Ecto neural progenitor cell (in vitro differentiated cells): ENCODE data around the gene HLX.

Experiments used
- DNase-seq: peaks from one replicate; pipeline ENCODE4 v3.0.0-alpha.2; 2018; ENCODE audit warnings: low spot score

The HLX gene

DNA sequence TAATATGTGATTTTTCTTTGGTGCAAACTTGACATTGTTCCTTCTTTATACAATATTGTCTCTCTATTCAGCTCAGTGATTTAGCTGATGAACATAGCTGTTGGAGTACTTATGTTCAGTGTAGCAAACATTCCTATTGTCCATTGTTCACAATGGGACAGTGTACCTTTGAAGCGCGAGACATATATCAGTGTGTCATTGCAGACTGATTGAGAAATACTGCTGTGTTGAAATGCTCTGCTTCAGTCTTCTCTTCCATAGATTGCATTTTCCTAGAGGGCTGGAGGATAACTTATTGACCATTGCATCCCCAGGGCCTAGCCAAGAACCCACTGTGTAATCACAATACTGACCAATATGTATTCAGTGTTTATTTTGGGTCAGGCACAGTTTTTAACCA is 46.5 kb downstream of the HLX start:
- DNase-seq, result no peak

DNA sequence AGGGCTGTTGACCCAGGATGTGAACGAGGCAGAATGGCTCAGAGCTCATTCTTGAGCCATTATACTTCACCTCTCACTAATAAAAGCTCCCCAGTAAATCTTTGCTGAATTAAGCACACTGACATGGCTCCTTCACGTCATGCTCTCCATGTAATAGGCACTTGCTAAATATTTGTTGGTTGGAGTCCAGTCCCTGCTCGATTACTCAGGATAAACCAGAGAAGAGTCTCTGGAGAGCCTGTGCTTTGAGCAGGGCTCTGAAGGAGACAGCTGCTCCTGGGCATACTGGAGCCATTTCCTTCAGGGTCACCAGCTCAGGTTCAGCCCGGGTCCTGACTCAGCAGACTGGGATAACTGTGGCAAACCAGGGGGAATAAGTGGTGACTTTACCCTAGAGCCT is 46.9 kb downstream of the HLX start:
- no peak for DNase-seq

DNA sequence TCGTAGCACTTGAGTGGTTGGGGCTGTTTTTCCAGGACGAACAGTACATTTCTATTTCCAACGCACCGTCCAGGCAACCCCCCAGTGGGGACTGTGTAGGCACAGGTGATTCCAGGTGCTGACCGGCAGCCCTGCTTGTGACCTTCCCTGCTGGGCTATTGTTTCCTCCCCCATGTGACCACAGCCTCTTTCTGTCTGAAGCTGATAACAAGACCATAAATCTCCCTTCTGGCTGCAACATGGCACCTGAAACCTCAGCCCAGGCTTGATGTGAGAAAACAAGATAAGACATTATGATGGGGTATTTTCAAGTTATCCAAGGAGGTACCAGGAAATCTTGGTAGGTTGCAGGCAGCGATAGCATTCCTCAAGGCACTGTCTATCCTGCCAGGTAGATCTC is 48.2 kb downstream of the HLX start:
- DNase-seq, result no peak

DNA sequence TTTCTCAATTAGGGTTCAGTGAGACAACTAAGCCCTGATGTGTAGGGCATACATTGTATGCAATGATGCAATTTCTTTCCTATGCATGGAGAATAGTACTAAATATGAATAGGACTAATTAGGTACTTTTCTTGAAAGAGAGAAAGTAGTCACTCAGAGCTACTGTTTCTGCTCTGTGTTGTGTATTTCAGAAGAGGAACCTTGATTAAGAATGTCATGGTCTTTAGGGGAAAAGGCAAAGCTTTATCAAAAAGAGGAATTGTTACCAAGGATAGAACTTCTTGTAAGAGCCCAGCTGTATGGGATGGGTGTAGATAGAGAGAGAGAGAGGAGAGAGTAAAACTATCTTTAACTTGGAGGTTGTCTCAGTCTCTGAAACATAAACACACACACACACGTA is 49.1 kb downstream of the HLX start:
- no peak for DNase-seq

DNA sequence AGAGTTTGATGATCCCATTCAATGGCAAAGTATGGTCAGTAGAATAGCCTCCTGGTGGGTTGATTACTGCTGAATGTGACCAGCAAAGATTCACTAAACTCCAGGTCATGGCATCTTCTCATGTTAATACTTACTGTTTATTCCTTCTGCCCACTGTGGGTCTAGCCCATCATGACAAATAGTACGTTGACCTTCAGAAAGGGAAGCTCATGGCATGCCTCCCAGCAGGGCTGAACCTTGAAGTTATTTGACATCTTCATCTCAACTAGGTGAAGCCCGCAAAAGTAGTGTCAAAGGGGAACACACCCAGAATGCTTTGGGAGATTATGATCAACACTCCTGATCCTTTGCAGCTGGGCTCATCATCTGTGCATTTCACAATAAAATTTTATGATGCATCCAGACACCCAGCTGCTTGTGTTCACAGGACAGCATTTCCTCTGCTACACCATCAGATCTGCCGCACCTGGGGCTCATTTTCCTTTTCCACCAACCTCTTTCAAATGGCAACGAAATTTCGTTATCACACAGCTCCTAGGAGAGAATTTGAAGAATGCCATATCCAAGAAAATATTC is 49.6 kb downstream of the HLX start:
- no peak for DNase-seq

DNA sequence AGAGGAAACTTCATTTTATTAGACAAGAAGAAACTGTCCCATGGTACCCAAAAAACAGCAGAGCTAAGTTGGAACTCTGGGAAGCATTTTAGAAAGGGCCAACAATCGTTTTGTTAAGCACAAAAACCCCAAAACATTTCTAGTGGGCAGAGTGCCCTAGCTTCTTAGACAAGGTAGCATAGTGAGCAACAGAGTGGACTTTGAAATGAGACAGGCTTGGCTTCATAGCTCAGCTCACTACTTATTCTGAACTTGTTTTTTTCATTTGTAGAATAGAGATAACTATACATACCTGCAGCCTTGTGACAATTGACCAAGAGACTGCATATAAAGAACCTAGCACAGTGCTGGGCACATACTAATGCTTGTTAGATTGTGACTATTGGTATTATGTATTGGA is 50.1 kb downstream of the HLX start:
- no peak for DNase-seq
